OCI-LY3 (cell line): ENCODE measurements around the gene PLCH2.

Experiments used
- EZH2phosphoT487 ChIP-seq: fragments of 200-600 bp; shearing (Covaris generic); IDR thresholded peaks from 2 replicates; pipeline ENCODE4 v1.6.1; 2018; ENCODE audit warnings: antibody characterized with exemption, mixed run types, low read depth
- TF ChIP-seq, protein P1 (sequence below): fragments of 200-600, 300-600 bp; sonication (generic); IDR thresholded peaks from 2 replicates; pipeline ENCODE4 v1.5.1; 2014; ENCODE audit warnings: antibody characterized with exemption, low read length, low read depth

DNA sequence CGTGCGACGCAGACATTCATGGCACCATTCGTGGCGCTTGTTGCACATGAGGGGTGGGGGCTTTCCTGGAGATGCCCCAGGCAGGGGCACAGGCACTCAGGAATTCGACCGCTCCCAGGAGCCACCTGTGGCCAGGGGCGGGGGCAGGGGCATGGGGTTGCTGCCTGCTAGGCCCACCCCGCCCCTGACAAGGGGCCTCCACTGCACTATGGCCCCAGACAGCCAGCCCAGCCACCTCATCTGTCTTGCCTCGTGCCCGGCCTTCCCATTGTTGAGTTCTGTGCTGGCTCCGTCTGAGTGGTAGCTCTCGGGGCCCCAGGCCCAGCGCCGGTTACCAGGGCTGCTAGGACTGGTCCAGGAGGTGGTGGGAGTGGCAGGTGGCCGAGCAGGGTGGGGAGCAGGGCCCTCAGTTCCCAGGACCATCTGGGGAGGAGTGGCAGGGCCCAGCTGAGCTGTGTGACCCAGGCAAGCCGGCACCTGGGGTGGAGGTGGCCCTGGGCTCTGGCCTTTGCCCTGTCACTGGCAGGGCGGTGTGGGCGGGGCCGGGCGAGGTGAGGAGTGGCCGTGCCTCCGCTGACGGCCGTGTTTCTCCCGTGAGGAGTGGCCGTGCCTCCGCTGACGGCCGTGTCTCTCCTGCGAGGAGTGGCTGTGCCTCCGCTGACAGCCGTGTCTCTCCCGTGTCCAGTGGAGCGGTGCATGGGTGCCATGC lies 1.9 kb downstream of the PLCH2 start:
- TF ChIP-seq, protein P1, sequence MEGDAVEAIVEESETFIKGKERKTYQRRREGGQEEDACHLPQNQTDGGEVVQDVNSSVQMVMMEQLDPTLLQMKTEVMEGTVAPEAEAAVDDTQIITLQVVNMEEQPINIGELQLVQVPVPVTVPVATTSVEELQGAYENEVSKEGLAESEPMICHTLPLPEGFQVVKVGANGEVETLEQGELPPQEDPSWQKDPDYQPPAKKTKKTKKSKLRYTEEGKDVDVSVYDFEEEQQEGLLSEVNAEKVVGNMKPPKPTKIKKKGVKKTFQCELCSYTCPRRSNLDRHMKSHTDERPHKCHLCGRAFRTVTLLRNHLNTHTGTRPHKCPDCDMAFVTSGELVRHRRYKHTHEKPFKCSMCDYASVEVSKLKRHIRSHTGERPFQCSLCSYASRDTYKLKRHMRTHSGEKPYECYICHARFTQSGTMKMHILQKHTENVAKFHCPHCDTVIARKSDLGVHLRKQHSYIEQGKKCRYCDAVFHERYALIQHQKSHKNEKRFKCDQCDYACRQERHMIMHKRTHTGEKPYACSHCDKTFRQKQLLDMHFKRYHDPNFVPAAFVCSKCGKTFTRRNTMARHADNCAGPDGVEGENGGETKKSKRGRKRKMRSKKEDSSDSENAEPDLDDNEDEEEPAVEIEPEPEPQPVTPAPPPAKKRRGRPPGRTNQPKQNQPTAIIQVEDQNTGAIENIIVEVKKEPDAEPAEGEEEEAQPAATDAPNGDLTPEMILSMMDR: no peak
- no peak for TF ChIP-seq EZH2phosphoT487
